Activated CD4-positive, alpha-beta T cell treated with anti-CD3 and anti-CD28 coated beads for 1 hour (primary cell): ENCODE measurements around the gene OPHN1.
"Not testable (repeated sequence)": the region's sequence is repeated elsewhere in the genome, so short reads cannot be mapped to it uniquely, and the experiment has no call there.

Source experiments
- DNase-seq: peaks from one replicate; pipeline ENCODE4 v3.0.0-alpha.2; 2020

OPHN1 gene

DNA sequence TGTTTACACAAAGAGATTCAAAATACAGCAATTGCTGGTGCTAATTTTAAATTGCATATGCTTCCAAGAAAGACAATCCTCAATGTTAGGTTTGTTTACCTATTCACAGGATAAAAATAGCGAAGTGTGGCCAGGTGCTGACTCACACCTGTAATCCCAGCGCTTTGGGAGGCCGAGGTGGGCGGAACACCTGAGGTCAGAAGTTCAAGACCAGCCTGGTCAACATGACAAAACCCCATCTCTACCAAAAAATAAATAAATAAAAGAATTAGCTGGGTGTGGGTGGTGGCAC is 77.7 kb downstream of the OPHN1 start:
- DNase-seq, result no peak

DNA sequence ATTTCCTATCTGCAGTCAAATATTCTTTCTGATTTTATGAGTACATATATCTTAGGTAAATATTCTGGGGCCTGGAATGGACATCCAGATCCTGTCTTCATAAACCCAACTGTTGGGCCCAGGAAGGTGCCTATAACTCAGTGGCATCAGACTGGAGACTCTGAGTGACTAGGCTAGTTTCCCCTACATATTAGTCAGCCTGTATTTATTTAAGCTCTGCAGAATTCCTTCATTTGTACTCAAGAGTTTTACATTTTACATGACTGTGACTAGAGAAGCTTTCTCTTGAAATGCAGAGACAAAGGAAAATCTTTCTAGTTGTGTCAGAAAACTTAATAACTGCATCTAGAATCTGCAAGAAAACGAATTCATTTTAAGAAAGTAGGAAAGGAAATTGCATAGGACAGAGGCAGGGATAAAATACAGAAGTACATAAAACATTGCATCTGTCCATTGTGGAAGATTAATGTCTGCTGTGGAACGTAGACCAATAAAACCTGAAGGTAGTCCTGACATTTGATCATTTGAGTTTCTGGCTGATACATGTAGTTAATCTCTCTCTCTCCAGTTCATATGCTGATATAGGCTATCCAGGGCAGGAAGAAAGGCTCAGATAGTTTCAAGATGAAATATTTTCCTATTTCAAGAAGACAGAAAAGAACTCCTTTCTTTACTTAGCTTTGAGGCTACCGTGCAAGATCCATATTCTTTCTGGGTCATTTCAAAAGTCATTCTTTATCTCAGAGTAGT is 78.2 kb downstream of the OPHN1 start:
- DNase-seq, result no peak

DNA sequence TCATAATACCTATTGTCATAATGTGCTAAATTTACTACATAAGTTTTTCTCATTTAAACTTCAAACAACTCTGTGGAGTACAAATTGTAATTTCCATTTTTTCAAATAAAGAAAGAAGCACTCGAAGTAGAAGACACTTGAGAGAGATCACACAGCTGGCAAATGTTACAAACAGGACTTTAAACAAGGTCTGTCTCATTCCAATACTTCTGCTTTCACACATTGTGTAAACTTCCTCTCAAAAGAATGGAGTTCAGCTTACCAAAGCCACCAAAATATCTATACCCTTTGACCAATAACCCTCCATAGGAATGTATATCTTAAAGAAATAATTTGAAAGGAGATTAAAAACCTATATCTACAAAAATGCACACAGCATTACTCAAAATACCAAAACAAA is 88.3 kb downstream of the OPHN1 start:
- DNase-seq, result no peak

DNA sequence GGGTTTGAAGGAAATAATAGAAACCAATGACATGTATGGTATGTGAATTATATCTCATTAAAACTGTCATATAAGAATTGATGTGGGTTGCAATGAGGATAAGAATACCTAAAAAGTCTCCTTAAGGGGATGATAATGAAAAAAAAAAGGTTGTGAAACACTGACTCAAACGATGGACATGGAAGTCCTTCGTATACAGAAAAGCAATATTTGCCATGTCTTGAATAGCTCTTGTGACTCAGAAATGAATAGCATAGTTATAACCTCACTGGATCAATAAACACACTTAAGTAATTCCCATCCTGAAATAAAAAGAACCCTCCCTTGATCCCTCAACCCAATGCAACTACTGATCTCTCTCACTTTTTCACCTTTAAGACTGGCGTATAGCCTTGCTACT is 89.7 kb downstream of the OPHN1 start:
- no peak for DNase-seq

DNA sequence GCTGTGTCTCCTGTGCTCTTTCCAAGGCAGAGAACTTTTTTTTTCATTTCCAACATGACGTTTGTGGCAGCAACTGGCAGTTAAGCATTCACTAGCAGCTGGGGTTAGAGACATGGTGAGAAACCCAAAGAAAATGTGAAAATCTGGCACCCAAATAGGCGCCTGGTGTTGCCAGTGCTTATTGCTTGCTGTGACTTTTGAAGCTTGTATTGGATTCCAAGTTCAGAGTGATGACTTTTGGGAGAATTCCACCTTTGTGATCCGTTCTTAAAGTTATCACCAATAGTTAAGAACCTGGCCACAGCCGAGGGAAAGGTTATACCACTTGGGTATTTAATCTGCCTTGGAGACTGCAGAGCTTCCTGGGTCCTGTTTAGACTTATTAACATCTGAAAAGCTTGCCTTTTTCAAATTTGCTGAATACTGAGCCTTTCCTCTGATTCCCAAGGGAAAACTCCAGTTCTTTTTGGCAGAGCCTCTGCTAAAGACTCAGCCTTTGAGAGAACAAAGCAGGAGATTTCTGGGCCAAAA is 101.0 kb downstream of the OPHN1 start:
- no peak for DNase-seq

DNA sequence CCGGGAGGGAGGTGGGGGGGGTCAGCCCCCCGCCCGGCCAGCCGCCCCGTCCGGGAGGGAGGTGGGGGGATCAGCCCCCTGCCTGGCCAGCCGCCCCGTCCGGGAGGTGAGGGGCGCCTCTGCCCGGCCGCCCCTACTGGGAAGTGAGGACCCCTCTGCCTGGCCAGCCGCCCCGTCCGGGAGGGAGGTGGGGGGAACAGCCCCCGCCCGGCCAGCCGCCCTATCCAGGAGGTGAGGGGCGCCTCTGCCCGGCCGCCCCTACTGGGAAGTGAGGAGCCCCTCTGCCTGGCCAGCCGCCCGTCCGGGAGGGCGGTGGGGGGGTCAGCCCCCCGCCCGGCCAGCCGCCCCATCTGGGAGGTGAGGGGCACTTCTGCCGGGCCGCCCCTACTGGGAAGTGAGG is 106.5 kb downstream of the OPHN1 start:
- not testable (repeated sequence) for DNase-seq

DNA sequence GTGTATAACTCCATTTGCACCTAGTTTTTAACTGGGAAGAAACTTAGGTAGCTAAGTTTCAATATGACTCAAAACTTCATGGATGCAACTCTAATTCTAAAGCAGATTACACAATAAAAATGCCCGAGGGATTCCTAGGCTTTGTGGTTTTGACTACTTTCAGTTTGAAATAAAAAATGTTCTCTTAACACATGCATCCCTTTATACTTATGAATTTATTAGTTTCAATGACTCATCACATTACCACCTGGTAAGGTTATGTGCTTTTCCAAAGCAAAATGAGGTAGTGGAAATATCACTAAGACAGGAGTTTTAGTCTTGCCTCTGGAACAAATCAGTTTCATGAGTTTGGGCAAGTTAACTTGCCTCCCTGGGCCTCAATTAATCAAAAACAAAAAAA is 125.5 kb downstream of the OPHN1 start:
- no peak for DNase-seq

DNA sequence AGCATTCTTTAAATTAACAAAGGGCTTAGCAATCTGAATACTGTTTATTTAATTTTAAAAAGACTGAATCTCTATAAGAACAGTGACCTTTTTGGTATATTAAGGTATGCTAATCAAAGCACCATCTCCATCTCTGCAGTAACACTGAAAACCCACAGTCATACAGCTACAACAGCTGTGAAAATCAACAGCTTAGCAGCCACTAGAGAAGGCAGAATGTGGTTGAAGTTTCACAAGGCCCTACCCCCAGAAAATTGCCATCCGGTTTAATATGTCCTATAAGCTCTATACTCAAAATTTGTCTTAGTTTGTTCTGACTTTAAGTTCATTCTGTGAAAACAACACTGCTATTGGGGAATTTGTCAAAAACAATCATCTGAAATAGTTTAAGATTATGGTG is 128.7 kb downstream of the OPHN1 start:
- DNase-seq, result no peak

DNA sequence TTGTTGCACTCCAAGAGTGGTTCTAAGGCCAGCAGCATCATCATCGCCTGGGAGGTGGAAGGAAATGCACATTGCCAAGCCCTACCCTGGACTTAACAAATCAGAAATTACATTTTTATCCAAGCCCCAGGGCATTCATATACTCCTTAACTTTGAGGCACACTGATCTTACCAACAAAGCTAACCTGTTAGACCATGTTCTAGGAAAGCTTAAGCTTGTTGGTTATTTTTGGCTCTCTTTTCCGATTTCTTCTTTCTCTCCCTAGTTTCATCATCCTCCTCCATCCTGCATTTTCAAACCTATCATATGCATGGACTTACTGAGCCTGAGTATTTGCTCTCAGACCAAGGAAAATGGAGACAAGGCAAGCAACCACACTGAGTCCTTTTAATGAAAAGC is 133.4 kb downstream of the OPHN1 start:
- DNase-seq, result no peak

DNA sequence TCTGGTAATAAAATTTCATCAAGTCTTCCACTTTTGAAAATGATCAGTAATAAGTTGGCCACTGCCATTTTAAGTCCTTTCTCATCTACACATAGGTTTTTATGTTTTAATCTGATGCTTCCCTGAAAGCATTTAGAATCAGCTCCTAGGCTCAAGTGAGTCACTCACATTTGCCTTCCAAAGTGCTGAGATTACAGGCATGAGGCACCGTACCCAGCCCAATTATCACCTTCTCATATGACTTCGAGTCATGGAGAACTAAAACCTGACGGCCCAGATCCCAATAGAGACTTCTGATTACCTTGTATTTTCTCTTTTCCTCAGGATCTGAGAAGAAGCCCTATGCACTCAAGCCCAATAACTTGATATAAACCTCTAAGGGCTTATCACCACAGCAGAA is 140.8 kb downstream of the OPHN1 start:
- no peak for DNase-seq

DNA sequence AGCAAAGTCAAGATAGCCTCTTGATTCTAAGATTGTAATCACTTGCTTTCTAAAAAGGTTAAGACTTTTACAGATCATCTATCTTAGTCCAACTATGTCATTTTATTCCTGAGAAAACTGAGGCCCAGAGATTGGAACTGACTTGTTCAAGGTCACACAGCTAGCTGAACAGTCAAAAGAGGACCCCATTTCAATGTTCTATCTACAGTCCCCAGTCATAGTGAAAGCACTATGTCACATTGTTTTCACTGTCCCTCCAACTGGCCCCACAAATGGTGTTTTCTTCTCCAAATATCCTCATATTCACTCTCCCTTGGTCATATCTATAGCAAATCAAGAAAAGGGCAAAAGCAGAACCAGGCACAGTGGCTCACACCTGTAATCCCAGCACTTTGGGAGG is 145.2 kb downstream of the OPHN1 start:
- DNase-seq, result no peak

DNA sequence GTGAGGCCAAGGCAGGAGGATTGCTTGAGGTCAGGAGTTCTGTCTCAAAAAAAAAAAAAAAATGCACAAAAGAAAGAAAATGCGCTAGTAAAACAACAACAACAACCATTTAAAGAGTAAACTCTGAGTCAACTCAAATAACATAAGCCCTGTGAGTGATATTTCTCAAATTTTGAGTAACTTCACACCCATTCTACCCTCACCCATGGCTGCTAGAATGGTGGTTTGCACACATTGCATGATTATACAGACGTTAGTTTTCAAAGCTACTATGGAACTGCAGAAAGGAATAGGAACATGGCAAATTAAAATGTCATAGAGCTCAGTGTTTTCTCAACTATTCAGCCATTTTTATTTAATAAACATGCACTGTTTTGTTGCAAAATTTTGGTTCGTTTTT is 145.9 kb downstream of the OPHN1 start:
- DNase-seq, result no peak

DNA sequence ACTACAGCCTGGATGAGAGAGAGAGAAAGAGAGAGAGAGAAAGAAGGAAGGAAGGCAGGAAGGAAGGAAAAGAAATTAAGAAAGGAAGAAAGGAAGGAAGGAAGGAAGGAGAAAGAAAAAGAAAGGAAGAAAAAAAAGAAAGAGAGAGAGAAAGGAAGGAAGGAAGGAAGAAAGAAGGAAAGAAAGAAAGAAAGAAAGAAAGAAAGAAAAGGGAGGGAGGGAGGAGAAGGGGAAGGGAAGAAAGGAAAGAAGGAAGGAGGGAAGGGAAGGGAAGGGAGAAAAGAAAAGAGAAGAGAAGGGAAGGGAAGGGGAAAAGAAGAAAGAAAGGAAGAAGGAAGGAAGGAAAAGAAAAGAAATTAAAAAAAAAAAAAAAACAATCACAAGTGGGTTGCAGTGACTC is 146.3 kb downstream of the OPHN1 start:
- DNase-seq, result no peak

DNA sequence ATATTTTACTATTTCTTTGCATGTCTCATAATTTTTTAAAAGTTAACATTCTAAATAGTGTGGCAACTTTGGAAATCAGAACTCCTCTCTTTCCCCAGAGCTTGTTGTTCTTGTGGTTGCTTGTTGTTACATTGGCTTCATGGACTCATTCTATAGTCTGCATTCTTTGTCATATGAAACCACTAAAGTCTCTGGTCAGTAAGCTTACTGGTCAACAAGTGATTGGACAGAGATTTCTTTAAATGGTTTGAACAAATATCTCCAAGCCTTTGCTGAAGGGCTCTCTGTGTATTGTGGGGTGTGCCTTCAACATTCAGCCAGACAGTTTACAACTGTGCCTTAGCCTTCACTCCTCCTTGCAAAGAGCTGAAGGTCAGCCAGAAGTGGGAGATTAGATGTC is 147.2 kb downstream of the OPHN1 start:
- DNase-seq, result no peak

DNA sequence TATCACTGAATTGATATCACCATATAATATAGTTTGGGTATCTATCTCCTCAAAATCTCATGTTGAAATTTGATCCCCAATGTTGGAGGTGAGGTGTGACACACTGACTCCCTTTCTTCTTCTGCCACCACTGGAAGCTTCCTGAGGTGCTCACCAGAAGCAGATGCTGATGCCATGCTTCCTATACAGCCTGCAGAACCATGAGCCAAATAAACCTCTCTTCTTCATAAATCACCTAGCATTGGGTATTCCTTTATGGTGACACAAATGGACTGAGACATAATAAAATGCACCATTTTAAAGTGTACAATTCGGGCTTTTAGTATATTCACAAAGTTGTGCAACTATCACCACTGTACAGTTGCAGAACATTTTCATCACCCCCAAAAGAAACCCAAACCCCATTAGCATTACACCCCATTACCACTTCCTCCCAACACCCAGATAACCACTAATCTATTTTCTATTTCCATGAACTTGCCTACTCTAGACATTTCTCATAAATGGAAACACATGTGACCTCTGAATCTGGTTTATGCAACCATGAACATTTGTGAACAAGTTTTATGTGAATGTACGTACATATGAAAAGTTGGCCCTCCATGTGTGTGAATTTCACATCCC is 148.9 kb downstream of the OPHN1 start:
- DNase-seq, result no peak

DNA sequence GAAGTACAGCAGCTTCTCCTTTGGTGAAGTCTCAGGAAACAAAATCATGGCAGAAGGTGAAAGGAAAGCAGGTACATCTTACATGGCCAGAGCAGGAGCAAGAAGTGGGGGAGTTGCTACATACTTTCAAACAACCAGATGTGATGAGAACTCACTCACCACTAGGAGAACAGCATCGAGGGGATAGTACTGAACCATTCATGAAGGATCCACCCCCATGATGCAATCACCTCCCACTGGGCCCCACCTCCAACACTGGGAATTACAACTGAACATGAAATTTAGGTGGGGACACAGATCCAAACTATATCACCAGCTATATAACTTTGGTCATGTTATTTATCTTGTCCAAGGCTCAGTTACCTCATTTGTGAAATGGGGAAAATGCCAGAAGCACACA is 159.4 kb downstream of the OPHN1 start:
- no peak for DNase-seq

DNA sequence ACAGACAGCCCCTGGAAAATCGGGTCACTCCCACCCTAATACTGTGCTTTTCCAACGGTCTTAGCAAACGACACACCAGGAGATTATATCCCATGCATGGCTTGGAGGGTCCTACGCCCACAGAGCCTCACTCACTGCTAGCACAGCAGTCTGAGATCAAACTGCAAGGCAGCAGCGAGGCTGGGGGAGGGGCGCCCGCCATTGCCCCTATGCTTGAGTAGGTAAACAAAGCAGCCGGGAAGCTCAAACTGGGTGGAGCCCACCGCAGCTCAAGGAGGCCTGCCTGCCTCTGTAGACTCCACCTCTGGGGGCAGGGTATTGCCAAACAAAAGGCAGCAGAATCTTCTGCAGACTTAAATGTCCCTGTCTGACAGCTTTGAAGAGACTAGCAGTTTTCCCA is 168.5 kb downstream of the OPHN1 start:
- DNase-seq, result not testable (repeated sequence)

DNA sequence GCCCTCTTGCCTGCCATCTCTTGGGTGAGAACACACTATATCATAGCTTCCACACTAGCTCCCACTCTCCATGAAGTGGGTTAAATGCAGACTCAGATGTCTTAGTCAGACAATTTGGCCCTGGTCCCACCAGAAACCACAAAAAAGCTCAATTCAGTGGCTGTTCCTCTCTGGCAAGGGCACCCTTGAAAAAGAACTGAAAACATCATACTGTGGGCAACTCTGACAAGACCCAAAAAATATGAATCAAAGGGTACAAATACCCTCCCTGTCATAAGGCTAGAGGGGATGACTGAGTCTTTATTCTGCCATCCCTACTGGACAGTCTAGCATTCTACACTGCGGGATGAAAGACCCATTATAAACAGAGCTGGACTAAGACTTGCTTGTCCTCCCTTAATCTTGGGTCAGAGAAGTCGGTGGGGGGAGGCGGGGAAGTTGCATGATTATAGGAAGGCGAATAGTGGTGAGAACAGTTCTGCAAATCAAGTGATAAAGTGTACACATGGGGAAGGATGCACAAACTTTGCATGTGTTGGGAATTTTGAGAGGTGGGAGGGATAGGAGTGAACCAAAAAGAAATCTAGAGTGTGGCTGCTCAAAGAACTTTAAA is 172.1 kb downstream of the OPHN1 start:
- no peak for DNase-seq

DNA sequence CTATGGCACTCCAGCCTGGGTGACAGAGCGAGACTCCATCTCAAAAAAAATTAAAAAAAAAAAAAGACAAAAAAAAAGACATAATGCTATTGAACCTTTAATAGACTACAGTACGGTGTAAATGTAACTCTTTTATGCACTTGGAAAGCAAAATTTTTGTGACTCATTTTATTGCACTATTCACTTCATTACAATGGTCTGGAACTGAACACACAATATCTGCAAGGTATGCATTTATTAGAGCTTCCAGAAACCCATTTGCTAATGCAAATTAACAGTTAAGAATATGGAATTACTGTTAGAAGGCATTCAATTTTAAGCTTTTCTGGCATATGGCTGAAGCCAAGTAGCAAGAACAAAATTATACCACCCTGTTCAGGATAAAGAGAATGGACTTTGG is 176.3 kb downstream of the OPHN1 start:
- no peak for DNase-seq

DNA sequence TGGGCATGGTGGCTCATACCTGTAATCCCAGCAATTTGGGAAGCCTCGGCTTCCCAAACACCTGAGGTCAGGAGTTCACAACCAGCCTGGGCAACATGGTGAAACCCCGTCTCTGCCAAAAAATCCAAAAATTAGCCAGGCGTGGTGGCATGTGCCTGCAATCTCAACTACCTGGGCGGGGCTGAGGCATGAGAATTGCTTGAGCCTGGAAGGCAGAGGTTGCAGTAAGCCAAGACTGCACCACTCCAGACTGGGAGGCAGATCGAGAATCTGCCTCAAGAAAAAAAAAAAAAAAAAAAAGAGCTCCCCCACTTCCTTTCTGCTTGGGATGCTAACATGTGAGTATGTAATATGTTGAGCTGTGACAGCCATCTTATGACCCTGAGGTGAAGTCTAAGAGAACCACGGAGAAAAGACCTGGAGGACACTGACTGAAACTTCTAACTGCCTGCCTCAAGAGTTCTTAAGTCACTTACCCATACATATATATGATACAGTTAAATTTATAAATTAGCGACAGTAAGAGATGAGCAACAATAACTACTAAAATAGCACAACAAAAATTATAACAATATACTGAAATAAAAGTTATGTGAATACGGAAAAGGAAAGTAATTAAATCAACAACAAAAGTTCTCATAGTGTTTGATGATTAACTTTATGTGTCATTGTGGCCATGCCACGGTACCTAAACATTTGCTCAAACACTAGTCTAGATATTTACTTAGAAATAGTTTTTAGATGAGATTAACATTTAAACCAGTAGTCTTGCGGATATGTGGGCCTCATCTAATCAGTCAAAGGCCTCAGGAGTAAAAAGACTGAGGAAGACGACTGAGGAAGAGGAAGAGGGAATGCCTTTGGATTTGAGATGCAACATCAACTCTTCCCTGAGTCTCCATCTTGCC is 178.3 kb downstream of the OPHN1 start:
- DNase-seq, result no peak

DNA sequence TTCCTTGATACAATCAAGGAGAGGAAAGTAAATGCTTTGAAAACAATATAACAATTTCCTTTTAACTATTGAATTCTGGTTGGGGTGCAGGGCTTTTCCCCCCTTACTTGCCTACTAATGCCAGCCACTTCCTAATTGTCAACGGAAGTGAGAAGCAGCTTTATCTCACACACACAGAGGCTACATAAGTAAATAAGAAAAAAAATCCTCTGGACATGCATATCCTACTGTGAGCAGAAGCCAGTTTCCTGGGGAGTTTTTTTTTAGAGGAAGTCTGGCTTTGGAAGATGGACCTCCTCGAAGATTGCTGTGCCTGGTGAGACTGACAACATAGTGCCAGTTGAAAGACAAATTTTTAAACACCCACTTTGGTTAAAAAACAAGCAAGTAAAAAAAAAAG is 180.6 kb downstream of the OPHN1 start:
- no peak for DNase-seq

DNA sequence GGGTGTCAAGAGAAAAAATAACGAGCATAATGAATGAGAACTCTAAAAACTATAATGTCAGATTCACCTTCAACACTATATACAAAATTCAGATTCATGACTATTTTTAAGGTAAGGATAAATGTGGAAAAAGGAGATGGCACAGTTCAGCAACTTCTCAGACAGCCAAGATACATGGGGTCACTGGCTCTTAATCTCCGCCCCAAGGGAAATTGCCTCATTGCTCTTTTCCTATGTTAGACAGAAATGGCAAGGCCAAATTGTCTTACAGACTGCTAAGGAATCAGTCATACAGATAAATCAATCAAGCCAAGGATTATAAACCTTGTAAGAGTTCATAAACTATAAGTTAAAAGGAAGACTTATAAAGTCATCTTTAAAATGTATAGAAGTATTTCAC is 183.4 kb downstream of the OPHN1 start:
- DNase-seq, result no peak

DNA sequence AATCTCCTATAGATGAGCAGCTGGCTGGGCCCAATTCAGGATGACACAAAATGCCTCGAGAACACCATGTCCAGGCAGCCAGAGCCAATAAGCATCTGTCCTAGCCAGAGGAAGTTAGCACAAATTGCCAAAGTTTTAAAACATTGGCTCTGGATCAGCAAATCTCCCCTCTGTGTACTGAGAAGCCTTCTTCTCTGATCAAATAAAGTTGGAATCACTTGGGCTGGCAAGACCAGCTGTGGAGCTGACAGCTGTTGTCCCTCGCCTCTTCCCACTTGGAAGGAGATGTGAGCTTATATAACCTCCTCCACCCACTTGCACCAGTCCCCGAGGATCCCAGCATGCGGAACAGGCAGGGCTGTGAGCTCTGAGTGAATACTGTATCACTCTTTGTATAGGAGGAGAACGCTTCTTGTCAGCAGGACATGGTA is 183.9 kb downstream of the OPHN1 start:
- no peak for DNase-seq
